Measurements from ENCODE around the gene VIPAS39. TPM values are rescaled to one million over a fixed set of nuclear protein-coding genes. Genes with fewer than 3 reads are reported as not detected.

The VIPAS39 gene
- 34.1 and 38.1 TPM in 2 replicates for total RNA-seq

- DNase-seq: peak; percentile 100
Measured at GRCh38 chr14:77457522-77458248, at the start of gene VIPAS39, which contains the start of gene AHSA1. Gene VIPAS39, minus strand, starts transcription at chr14:77457601. Its CDS starts 3,499 bp downstream, at chr14:77454102. Gene AHSA1, plus strand, starts transcription at chr14:77458093. Its CDS starts 97 bp downstream, at chr14:77458190.

- no peak for DNase-seq
Measured at GRCh38 chr14:77505031-77505430, 47.6 kb upstream of the VIPAS39 start.

- DNase-seq: no peak
Measured at GRCh38 chr14:77503138-77503537, 45.7 kb upstream of the VIPAS39 start.

- no peak for DNase-seq
Measured at GRCh38 chr14:77502109-77502782, 44.8 kb upstream of the VIPAS39 start.

GRCh38 chr14:77498984-77499527 is 41.7 kb upstream of the VIPAS39 start:
- peak; percentile 9 for DNase-seq

- DNase-seq: peak; percentile 50
Measured at GRCh38 chr14:77498120-77498979, 40.9 kb upstream of the VIPAS39 start, which contains the start of gene ISM2. Gene ISM2, minus strand, starts transcription at chr14:77498816. Its CDS starts 23 bp downstream, at chr14:77498793.

GRCh38 chr14:77495334-77495733 is 37.9 kb upstream of the VIPAS39 start:
- DNase-seq: peak; percentile 12

- no peak for DNase-seq
Measured at GRCh38 chr14:77491056-77491455, 33.7 kb upstream of the VIPAS39 start.

- no peak for DNase-seq
Measured at GRCh38 chr14:77490347-77490986, 33.1 kb upstream of the VIPAS39 start.

GRCh38 chr14:77489041-77489440 is 31.6 kb upstream of the VIPAS39 start:
- no peak for DNase-seq

- no peak for DNase-seq
Measured at GRCh38 chr14:77488558-77488957, 31.2 kb upstream of the VIPAS39 start.

- no peak for DNase-seq
Measured at GRCh38 chr14:77485901-77486678, 28.7 kb upstream of the VIPAS39 start.

GRCh38 chr14:77485256-77485655 is 27.9 kb upstream of the VIPAS39 start:
- DNase-seq: no peak

- DNase-seq: no peak
Measured at GRCh38 chr14:77482422-77482821, 25.0 kb upstream of the VIPAS39 start.

- DNase-seq: no peak
Measured at GRCh38 chr14:77478796-77479195, 21.4 kb upstream of the VIPAS39 start.

GRCh38 chr14:77478029-77478428 is 20.6 kb upstream of the VIPAS39 start:
- DNase-seq: no peak

- DNase-seq: no peak
Measured at GRCh38 chr14:77475432-77476115, 18.2 kb upstream of the VIPAS39 start.

- no peak for DNase-seq
Measured at GRCh38 chr14:77474479-77475177, 17.2 kb upstream of the VIPAS39 start.

GRCh38 chr14:77473921-77474320 is 16.5 kb upstream of the VIPAS39 start:
- DNase-seq: no peak

All from dermis blood vessel endothelial cell (primary cell).